Measurements from ENCODE around the gene LDAH.

GRCh38 chr2:20687260-20687832 is 135.6 kb downstream of the LDAH start:
- TF ChIP-seq EZH2 (IDR thresholded peaks at IDR 0.05; ENCODE audit: borderline replicate concordance, low read depth, low read length, severe bottlenecking), result no peak
- TF ChIP-seq, protein P1, sequence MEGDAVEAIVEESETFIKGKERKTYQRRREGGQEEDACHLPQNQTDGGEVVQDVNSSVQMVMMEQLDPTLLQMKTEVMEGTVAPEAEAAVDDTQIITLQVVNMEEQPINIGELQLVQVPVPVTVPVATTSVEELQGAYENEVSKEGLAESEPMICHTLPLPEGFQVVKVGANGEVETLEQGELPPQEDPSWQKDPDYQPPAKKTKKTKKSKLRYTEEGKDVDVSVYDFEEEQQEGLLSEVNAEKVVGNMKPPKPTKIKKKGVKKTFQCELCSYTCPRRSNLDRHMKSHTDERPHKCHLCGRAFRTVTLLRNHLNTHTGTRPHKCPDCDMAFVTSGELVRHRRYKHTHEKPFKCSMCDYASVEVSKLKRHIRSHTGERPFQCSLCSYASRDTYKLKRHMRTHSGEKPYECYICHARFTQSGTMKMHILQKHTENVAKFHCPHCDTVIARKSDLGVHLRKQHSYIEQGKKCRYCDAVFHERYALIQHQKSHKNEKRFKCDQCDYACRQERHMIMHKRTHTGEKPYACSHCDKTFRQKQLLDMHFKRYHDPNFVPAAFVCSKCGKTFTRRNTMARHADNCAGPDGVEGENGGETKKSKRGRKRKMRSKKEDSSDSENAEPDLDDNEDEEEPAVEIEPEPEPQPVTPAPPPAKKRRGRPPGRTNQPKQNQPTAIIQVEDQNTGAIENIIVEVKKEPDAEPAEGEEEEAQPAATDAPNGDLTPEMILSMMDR (IDR thresholded peaks at IDR 0.05; ENCODE audit: extremely low read depth in 1 of 2, insufficient read depth in 1 of 2, low read depth in 1 of 2, low read length in 2 of 2), result no peak
- TF ChIP-seq MAX (IDR thresholded peaks at IDR 0.05; ENCODE audit: insufficient read depth, insufficient read length), result no peak
- TF ChIP-seq POLR2AphosphoS5 (IDR thresholded peaks at IDR 0.05; ENCODE audit: insufficient read depth, low read depth, low read length), result no peak
- TF ChIP-seq POLR2A (IDR thresholded peaks at IDR 0.05; ENCODE audit: low read depth, low read length), result no peak
- no peak for TF ChIP-seq MYC (IDR thresholded peaks at IDR 0.05; ENCODE audit: low read depth, low read length)

All from endothelial cell of umbilical vein (primary cell).